HG03520 (cell line): ENCODE data around the gene CASP8.
"Not testable (repeated sequence)": the region's sequence is repeated elsewhere in the genome, so short reads cannot be mapped to it uniquely, and the experiment has no call there.

Source experiments
- ATAC-seq: cut with Tn5 transposase; IDR thresholded peaks from one replicate; pipeline ENCODE4 v1.9.1; 2021; ENCODE audit warnings: mild to moderate bottlenecking, moderate library complexity; ENCODE audit not compliant: unreplicated experiment

The CASP8 gene

DNA sequence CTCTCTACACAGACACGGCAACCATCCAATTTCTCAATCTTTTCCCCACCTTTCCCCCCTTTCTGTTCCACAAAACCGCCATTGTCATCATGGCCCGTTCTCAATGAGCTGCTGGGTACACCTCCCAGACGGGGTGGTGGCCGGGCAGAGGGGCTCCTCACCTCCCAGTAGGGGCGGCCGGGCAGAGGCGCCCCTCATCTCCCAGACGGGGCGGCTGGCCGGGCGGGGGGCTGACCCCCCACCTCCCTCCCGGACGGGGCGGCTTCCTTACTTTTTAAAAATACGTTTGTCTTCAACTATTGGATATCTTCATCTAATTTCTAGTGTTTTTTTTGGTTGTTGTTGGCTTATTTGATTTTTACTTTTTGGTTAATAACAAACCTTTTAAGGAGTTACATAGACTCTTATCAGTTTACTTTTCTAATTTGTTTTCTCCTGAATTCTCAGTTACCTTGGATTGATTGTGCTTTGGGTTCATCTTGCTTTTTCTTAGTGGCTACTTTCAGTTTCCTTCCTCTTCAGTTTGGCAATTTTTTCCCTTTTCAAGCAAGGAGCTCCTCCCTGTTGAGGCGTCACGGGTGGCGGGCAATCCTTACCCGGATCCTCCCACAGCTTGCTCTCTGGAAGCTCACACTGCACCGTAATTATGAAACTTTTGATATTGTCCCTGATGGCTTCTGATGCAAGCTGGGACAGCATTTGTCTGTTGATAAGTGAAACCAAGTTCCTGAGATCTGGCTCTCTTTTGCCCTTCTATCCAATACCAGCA lies 21.0 kb upstream of the CASP8 start:
- ATAC-seq, result not testable (repeated sequence)

- ATAC-seq, result no peak
These were observed 17.6 kb upstream of the CASP8 start for GRCh38 chr2:201242571-201243277.

DNA sequence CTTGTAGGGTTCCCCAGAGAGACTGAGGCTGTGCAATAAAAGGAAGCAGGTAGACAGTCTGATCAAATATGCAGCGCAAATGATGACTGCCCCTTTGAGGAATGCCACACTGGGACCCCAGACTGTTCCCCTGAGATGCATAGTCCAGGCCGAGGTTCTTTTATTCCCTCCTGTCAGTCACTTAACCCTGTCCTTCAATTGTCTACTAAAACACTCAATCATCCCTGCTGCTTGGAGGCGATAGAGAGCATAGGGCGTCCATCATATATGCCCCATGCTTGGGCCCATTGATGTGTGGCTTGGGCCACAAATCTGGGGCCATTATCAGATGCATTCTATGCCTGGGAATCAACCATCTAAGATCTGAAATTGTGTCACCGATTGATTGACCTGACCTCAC lies 15.5 kb upstream of the CASP8 start:
- ATAC-seq, result no peak

GRCh38 chr2:201246280-201246679 lies 14.1 kb upstream of the CASP8 start:
- ATAC-seq, result no peak

DNA sequence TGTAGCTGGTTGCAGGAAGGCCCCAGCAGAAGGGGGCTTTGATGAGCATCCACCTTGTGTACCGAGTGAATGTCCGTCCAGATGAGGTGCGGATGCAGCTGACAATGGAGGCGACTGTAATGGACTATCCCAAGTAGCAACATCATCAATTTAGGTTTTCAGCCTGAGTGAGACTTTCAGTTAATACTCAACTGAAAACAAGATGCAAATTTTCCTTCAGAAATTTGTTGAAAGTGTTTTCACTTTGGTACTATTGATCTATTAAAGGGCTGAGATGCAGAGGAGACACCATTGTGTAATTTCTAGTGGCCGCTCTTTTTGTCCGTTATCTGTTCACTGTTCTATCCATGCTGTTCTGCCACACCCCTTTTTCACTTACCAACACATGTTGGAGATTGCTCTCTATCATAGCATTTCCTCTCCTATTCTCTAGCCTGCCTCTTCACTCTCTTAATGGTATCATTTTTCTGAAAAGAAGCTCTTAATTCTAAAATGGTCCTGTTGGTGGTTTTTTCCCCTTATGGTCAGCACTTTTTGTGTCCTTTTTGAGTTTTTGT lies 12.0 kb upstream of the CASP8 start:
- ATAC-seq, result no peak

DNA sequence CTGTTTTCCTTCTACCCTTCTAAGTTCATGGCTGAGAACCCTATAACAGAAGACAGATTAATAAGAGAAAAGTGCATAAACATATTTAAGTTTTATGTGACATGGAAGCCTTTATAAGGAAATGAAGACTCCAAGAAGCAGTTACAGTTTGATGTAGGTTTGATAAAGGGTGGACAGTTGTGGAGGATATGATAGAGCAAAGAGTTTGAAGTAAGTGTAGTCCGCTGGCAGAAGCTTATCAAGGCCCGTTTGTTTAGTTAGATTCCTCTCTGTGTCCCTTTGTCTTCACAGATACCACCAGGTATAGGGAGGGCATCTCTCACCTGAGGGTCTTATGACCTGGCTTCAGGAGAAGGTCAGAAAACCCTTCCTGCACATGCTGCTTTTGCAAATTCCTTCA lies 10.4 kb upstream of the CASP8 start:
- no peak for ATAC-seq

DNA sequence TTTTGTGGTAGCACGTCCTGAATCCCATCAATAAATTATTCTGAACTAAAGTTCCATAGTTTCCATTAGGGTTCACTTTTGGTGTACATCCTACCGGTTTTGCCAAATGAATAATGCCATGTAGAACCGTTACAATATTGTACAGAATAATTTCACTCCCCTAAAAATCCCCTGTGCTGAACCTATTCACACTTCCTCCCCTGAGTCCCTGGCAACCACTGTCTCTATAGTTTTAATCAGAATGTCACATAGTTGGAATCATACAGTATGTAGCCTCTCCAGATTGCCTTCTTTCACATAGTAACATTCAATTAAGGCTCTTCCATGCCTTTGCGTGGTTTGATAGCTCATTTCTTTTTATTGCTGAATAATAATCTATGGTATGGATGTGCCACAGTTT lies 9.6 kb upstream of the CASP8 start:
- no peak for ATAC-seq

- no peak for ATAC-seq
These were observed 6.1 kb upstream of the CASP8 start for GRCh38 chr2:201254081-201254730.

DNA sequence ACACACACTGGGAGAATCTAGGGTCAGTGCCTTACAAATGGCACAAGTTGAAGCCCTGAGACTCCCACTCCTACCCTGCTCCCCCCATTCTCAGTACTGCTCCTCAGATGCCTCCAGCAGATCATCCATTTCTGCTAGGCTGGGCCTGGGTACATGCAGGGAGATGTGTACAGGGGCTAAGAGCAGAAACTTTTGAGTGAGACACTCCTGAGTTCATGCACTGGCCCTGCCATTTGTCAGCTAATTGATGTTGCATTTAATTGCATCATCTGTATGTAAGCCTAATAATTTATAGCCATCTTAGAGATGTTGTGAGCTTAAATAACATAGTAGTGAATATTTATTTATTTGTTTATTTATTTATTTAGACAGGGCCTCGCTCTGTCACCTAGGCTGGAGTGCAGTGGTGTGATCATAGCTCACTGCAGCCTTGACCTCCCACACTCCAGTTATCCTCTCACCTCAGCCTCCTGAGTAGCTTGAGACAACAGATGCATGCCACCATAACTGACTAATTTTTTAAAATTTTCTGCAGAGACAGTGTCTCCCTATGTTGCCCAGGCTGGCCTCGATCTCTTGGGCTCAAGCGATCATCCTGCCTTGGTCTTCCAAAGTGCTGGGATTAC lies 4.8 kb upstream of the CASP8 start:
- ATAC-seq, result no peak

GRCh38 chr2:201256082-201256481 lies 4.3 kb upstream of the CASP8 start:
- ATAC-seq, result no peak

- ATAC-seq, result peak; percentile 46
These were observed 2.9 kb upstream of the CASP8 start for GRCh38 chr2:201257381-201257955.

DNA sequence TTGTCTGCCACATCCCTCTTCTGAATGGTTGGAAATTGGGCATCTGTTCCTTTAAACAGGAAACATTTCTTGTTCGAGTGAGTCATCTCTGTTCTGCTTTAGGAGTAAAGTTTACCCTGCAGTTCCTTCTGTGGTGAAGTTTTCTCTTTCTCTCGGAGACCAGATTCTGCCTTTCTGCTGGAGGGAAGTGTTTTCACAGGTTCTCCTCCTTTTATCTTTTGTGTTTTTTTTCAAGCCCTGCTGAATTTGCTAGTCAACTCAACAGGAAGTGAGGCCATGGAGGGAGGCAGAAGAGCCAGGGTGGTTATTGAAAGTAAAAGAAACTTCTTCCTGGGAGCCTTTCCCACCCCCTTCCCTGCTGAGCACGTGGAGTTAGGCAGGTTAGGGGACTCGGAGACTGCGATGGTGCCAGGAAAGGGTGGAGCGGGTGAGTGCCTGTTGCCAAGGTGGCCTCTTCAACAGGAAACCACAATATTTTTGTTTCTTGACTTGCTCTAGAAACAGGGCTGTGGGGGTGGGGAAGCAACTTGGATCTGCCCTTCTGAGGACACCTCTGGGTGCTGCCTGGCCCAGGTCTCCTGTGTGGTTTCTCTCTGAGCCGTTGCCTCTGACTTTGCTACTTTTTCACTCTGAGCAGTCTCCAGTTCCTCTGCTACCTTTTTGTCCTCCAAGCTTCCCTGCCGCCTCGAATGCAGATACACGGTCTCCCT lies 2.2 kb upstream of the CASP8 start:
- ATAC-seq, result peak; percentile 63

GRCh38 chr2:201258666-201259615 lies 1.4 kb upstream of the CASP8 start:
- no peak for ATAC-seq

- no peak for ATAC-seq
These were observed 1.1 kb downstream of the CASP8 start for GRCh38 chr2:201261471-201261870.

DNA sequence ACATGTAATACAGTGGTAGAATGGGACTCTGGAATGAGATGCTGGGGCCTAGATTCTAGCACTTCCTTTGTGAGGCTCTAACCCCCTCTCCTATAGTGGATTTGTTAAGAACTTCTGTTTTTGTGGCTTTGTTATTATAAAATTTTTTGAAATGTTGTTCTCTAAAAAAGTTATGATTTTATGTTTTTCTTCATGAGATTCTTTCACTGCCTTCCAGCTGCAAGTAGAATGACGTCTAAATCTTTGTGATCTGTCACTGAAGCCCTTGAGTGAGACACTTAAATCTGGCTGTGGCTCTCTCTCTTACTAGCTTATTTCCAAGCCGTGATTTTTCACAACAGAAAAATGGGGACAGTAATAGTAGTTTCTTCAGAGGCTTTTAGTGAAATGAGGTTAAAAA lies 1.6 kb downstream of the CASP8 start:
- ATAC-seq, result no peak

GRCh38 chr2:201262718-201263117 lies 2.4 kb downstream of the CASP8 start:
- ATAC-seq, result no peak

DNA sequence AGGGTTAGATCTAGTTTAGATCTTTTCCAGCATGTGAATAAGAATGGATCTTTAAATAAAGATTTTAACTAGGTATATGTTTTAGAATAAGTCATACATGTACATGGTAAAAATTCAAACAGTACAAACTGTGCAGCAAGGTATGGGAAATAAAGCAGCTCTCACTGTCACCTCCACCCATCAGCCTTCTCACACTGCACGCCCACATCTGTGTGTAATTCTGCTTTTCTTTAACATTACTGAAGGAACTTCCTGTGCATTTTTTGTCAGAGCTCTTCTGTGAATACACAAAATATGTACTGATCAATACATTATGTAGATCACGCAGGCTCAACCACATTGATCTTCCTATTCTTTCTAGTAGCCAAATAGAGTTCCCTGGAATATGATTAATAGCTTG lies 3.4 kb downstream of the CASP8 start:
- ATAC-seq, result no peak

DNA sequence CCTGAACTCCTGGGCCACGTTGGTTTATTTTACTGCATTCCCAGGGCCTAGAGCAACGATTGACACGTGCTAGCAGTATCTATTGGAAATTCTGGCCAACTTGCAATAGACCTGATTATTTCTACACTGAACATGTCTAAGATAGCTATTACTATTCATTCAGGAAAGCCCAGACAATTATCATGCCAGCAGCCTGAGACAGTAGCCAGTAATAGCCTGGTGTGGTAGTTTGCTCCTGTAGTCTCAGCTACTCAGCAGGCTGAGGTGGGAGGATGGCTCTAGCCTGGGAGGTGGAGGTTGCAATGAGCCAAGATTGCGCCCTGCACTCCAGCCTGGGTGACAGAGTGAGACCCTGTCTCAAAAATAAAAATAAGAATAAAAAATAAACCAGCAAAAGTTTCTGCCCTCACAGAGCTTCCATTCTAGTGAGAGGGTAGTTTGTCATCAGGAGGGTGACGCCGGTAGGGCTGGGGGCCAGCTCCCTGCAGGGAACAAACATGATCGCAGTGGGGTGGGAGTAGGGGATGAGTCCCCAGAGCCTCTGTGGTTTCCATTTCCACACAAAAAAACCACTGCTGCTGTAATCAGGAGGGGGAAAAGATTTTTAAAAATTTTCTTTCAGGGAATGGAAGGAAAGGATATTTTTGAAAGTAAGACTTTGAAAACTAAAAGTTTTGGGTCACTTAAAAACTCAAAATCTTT lies 4.3 kb downstream of the CASP8 start:
- no peak for ATAC-seq

DNA sequence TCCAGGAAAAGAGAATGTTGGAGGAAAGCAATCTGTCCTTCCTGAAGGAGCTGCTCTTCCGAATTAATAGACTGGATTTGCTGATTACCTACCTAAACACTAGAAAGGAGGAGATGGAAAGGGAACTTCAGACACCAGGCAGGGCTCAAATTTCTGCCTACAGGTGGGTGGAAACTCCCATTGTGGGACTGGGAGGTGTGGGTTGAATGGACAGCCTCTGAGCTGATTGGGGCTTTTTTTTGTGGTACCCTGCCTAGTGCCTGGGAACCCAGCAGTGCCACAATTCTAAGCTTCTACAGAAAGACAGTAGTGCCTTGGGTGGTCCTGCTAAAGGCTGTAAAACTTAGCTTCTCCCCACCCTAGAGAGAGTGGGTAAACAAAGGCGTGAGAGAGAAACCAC lies 6.3 kb downstream of the CASP8 start:
- ATAC-seq, result no peak
